Measurements from ENCODE around the gene HS6ST3. TPM values are rescaled to one million over a fixed set of nuclear protein-coding genes. Genes with fewer than 3 reads are reported as not detected.

Gene HS6ST3
- total RNA-seq, 1 donor from 2014 or later = under 0.01 TPM

DNA sequence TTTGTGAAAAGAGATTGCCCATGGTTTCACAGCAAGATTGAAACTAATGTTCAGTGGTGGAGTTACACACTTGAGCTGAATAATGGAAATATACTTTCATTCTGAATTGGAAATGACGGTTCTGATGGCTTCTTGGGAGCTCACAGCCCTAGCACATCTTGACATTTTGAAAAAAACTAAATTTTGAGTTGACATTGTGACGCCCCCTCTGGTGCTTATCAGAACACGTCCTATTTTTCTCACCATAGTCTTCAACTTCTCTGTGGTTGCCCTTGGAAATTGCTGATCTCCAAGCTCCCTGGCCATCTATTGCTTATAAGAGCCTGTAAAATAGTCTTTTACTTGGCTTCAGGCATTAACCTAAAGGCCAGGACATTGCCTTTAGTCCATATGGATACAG, 702.3 kb downstream of the HS6ST3 start:
- DNase-seq (ENCODE audit: low read depth) = no peak

DNA sequence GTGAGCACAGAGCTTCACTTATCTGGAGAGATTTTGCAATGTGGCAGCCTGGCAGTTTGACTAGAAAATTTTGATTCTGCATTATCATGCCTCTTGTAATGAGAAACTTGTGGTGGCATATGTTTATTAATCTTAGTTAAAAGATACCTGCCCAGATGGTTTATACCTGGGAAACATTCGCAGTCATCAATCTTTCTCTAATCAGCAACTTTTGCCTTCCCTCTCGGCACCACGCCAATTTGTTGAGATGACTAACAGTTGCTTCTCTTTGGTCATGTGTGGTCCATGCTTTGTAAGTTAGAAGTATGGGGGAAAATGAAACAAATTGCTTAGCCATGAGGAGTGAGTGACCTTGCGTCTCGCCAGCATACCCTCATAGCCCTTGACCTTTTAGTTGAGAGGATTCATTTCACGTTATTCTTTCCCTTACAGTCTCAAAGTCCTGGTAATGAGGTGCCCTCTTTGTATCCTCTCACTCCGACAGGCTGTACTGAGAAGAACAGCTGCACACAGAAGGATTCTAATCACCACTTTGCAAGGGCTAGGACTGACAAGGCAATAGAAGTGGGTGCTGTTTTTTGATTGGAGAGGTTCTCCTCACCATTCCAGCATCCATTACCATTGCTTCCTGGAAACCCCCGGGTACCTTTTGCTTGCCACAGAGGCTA, 703.0 kb downstream of the HS6ST3 start:
- DNase-seq (ENCODE audit: low read depth) = no peak

DNA sequence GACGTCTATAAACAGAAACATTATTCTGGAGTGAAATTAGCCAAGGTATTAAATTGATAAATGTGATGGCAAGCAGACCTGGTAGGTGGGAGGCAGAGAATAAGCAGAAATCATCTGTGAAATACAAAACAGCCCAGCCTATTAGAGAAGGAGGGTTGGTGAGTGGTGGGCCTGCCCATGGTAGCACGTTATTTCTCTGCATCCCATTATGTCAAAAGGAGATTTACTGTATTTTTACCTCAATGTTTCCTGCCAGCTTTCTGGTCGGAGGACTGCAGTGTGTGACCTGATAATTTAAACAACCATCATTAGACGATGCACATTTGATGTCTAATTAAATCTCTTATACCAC, 703.5 kb downstream of the HS6ST3 start:
- no peak for DNase-seq (ENCODE audit: low read depth)

DNA sequence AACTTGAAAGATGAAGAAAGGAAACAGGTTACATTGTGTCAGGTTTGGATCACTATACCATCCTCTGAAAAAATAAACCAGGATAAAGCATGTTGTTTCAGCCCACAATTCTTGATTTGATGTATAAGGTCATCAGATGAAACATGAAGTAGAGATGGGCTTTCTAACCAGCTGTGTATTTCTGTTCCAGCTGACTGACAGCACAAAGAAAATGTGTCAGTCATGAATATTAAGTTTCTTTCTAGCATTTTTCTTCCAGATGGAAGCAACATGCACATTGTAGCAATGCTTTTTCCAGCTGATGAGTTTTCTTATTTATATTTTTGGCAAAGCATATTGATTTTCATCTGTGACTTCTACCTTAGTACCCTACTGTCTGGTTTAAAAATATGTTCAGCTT, 704.8 kb downstream of the HS6ST3 start:
- no peak for DNase-seq (ENCODE audit: low read depth)

DNA sequence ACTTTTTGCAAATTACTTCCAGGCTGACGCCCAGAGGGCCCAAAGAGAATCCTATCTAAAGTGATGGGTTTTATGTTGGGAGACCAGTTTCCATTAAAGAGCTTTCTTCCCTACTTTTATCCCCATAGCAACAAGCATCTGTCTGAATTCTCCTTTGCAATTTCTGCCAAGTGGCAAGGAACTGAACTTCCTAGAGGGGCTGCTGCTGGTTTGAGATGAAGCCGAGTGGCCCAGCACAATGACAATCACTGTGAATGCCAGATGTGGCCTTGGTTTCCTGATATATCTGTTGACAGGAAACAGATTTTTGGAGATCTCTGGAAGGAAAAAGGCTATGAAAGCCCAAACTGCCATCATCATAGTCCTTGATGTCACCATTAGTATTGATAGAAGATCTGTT, 705.8 kb downstream of the HS6ST3 start:
- no peak for DNase-seq (ENCODE audit: low read depth)

DNA sequence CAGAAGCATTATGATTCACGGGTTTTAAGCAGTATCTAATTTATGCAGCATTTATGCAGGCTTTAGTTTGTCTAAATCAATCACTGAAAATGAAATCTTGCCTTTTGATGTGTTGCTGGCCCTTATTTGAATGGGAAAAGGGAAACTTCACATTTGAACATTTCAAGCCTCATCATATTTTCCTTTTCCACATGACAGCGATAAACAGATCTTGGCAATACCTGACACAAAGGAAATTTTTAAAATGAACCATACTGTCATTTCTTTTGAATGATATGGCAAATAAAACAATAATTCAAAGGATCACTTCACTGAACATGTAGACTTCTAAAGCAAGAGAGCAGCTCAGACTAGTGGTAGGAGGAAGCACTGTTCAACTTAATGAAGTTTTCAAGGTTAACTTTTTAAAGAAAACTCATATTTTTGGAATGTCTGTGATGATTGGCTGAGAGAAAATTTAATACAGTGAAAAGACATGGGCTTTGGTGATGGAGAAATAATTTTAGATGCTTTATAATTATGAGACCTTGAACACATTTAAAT, 706.3 kb downstream of the HS6ST3 start:
- DNase-seq (ENCODE audit: low read depth) = no peak

DNA sequence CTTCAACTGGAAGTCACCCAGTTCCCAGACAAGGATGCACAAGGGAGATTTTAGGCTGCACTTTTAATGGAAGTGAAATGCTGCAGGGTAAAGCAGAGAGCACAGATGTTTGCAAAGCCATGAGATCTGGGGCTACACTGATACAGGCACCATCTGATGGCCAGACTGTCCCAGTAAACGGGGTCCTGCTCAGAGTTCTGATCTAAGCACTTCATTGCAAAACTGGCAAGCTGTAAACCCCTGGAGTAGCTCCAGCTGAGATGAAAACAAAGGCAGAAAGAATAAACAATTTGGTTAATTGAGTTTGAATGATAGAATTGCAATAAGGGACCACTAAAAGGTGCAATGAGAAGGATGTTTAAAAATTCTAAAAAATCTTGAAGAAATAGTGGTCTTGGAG, 707.2 kb downstream of the HS6ST3 start:
- no peak for DNase-seq (ENCODE audit: low read depth)

DNA sequence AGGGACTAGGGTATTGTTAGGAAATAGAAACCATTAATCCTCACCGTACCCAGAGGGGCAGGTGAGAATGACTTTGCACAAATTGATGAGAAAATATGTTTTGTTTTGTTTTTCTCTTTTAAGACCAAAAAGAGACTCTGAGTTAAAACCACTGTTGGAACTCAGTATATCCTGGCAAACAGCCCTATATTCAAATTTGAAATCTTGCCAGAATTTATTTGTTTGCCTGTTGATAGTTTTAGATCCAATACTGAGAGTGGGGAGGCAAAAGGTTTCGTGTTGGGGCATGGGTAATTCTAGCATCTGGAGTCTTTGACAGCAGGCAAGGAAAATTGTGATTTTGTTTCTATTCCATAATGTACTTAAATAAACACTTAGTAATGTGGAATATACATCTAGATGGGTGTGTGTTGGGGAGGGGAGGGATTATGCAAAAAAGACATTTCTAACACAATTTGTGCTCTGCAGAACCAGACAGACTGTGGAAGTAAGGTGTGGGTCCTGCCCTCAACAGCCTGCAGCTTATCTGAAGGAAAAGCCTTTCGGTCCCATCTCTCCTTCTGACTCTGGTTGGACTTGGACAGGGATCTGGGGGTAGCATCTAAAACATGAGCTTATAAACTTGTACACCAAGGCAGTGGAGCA, 713.7 kb downstream of the HS6ST3 start:
- no peak for DNase-seq (ENCODE audit: low read depth)

DNA sequence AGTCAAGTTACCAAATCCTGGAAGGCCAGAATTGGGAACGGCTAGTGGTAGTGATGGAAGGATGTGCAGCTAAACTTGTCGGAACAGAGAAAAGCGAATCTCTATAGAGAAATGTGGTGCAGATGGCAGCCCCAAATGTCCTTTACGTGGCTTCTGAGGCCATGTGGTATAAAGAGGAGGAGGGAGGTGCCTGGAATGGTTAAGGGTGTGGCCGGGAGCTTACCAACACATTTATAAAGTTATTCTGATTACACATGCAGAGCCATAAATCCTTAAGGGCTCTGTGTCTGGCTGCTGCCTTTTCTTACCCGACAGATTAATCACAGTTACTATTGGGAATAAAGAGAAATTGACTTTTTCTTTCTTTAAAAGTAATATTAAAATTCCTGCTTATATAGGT, 714.3 kb downstream of the HS6ST3 start:
- no peak for DNase-seq (ENCODE audit: low read depth)

DNA sequence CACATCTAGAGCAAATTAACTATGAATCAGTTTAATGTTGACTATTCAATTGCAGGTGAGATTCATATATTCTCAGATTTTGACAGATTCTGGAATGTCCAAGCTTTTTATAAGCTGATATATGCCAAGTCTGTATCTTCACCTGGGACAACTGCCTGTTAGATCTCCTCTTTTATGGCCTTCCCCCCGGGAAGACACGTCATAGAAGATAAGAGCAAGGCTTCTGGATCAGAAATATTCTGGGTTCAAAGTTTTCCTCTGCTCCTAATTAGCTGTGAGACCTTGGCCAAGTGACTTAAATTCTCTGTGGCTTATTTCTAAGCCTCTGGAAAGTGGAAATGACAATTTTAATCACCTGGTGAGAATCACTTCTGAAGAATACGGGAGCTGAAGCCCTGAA, 716.8 kb downstream of the HS6ST3 start:
- DNase-seq (ENCODE audit: low read depth) = no peak

DNA sequence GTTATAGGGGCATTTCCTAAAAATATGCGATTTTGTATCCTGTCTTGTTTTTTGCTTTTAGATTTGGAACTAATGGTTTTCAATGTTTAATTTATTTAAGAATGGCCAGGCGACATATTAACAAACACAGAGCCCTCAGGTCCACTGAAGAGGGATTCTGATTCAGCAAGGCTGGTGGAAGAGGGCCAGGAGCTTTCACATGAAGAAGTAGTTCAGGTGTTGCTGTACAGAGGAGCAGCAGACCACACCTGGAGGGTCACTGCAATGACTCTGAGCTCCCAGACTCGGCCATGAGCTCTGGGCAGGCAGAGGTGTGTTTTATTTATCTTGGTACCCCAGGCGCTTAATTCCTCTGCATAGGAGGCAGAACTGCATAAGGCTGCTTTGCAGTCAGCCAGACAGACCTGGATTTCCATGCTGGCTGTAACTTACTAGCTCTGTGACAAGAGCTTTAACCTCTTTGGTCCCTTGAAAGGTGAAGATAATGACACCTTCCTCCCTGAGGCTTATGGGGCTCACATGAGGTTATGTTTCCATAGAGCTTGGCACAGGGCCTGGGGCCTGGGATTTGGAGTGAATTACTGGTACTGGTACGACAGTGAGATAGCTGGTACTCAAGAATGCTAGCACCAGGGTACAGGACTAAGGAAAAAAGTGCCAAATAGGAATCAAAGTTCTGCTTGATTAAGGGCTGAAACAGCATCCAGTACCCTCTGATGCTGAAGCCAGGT, 719.6 kb downstream of the HS6ST3 start:
- no peak for DNase-seq (ENCODE audit: low read depth)

DNA sequence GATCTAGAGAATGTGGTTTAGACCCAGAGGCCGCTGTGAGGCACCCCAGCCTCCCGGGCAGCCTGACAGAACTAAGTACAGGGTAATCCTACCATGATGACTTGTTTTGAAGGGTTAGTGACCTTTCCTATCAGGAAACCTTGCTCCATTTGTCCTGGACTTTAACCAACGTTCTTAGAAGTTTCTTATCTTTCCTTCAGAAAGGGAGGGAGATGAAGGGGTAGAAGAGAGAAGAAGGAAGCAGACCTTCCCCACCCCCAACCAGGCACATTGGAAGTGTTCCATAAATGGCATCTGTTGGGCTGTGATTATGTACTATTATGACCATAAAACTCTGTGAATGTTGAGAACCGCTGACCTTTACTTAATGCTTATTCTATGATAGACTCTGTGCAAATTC, 720.2 kb downstream of the HS6ST3 start:
- DNase-seq (ENCODE audit: low read depth) = no peak

DNA sequence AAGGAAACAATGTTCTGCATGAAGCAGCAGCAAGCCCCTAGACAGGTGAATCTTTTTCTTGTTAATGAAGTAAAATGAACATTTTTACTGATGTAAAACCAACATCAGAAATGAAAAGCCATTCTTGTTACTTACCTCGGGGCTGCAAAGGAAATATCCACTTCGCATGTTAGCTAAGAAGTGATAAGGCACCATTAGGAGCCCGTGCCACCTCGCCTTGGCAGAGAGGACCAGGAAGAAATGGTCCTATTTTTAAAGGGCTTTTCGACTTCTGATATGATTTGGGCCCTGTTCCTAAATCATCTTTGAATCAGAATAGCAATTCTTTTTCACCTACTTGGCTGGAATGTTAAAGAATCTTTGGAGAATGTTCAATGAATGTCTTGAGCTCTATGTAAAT, 721.1 kb downstream of the HS6ST3 start:
- DNase-seq (ENCODE audit: low read depth) = no peak

DNA sequence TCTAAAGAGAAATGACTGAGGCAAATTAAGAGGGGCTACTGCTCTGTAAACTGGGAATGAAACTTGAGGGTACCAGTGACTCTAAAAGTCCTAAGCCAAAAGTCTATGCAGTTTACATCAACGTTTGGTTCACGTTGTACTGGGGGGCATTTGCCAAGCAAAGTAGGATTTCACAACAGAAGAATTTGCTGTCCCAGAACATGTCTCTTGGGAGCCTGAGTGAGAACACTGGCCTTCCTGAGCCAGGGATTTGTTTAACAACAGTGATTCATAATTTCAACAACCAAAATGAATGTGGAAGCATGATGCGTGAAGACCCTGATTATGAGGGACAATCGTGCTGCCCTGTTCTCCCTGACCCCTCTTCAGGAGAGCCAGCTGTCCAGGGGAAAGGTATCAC, 726.4 kb downstream of the HS6ST3 start:
- no peak for DNase-seq (ENCODE audit: low read depth)

DNA sequence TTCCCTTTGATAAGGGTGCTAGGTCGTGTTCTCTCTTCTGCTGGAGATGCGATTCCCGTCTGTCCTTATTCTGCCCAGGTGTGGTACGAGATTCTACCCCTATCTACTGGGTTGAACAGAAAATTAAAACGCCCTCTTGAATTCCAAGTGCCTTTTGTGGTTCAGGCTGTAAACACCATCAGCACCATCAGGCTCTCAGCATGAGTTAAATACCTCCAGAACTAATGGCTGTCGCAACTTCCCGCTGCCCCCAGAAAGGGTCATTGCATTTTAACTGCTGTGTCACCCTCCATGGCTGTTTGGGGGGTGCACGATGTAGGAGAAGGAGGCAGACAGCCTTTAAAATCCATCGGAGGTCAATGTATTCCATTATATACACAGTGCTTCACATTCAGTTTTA, 727.0 kb downstream of the HS6ST3 start:
- DNase-seq (ENCODE audit: low read depth) = no peak

DNA sequence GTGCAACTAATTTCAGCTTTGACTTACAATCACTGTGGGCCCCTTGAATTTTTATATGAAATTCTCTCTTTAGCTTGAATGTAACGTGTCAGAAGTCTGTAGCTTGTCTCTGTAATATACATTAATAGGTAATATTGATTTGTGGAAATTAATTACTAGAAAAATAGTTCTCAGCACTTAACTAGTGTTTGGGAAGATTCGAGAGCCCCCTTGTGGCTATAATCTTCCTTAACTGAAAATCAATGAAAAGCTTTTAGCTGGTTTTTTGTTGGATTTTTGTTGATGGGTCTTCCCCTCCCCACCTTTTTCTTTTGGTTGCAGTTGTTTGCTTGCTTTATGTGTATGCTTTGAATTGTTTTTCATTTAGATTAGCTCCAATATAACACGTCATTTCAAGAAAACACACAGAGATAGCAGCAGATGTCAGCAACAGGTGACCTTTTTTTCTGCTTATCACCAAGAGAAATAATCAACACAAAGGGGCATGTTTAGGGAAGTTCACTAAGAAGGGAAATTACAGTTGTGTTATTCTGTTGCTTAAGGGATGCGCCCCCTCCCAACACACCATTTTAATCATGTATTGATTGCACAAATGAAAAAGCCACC, 727.5 kb downstream of the HS6ST3 start:
- peak; percentile 25 for DNase-seq (ENCODE audit: low read depth)

DNA sequence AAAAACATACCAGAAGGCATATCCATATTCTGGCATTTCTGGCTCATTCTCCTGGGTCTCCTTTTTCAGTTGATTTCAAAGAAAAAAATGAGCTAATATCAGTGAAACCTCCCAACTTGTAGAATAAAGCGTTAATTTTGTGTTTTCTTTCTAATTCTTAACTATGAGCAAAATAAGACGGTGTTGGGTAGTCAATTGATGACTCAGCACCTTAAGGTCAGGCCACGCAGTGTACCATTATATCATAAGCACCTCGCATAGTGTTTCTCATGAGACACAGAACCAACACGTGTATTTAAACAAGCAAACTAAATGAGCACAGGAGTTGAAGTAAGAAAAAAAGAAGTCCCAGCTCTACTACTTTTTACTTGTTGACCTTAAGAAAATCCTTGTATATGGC, 729.5 kb downstream of the HS6ST3 start:
- DNase-seq (ENCODE audit: low read depth) = no peak

DNA sequence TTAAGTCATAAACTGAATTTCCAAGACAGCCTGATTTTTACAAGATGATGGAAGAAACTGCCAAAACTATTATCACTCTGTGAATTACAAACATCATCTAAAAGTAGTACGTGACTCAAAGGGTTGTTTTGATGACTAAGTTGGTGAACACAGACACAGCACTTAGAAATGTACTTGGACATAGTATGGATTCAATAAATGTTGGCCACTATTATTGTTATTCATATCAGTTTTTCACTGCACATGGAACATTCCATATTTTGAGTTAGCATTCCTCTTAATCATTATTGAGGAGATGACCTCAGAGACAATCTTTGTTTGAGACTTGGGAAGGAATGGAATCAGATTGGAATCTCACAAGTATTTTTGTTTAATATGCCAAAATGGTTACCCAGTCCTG, 731.5 kb downstream of the HS6ST3 start:
- no peak for DNase-seq (ENCODE audit: low read depth)

DNA sequence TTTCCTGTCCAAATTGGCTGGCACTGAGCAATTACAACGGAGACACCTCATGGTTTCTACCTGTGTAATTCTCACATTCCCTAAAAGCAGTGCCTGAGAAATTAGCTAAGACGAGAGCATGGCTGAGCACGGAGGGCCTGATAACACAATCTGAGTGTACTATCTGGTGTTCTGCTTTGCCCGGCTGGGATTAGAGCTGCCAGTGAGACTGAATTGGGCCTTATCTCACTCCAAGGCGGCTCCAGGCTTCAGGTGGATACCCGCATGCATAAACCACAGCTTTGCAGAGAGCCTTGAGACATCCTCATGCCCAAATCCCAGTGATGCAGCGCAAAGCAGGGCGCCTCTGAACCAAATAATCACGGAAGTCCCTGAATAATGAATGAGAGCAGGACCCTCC, 732.1 kb downstream of the HS6ST3 start:
- no peak for DNase-seq (ENCODE audit: low read depth)

DNA sequence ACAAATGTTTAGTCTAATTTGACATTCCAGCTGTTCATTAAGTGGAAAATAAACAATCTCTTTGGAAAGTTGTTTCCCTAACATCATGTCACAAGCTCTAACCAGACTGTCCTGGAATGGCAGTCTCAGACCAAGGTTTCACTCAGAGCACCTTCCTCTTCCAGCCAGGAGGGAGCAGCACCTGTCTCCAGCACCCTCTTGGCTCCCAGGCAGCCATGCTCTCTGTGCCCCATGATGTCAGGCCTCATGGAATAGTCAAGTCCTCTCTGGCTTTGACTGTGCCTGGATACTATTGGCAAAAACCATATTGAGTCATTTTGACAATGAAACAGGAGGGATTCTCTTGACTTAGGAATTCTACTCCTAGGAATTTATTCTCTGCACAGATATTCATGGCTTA, 733.0 kb downstream of the HS6ST3 start:
- no peak for DNase-seq (ENCODE audit: low read depth)

DNA sequence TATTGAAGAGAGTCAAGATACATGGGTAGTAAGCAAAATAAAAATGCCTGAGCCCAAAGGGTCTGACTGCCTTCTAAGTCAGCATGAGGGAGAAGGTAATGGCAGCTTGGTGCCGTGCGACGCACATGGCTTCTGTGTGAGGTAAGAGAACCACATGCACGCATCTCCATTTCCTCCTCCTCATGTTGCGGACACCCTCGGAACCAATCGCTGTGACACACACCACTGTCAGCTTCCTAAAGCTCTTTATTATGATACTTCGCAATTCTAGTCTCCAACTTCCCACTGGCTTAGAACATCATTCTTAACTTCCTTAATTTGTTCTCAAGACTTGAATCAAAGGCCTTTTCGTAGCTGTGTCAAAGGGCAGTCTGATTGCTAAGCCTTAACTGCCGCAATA, 734.2 kb downstream of the HS6ST3 start:
- no peak for DNase-seq (ENCODE audit: low read depth)

DNA sequence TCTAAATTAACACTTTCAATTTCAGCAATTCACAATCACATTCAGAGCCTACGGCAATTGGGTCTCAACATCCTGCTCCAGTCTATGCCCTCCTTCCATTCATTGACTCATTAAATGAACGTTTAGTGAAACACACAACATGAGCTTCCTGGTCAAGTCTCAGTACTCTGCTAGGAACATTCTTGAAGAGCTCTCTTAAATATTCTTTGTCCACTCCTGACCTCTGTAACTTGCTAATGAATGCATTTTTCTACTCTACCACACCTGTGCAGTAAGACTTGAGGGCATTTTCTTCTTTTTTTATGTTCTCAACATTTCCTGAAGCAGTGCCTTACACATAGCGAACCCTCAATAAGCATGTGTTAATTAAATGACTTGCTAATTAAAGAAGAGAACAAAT, 735.7 kb downstream of the HS6ST3 start:
- peak; percentile 7 for DNase-seq (ENCODE audit: low read depth)

DNA sequence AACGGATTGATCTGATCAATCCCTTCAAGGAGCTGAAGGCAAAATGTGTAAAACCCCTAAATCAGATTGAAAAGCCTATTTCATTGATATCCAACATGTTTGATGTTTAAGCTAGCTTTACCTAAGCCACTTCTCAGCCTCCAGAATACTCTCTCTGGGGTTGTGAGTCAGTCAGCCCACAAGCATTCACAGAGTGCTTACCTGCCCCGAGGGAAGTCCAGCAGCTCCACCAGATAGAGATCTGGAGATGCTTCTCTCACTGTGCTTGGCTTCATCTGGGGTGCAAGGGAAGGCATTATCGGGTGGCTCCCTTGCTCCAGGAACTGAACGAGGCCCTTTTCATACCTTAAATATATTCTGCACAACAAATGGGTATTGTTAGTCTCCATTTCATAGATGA, 744.7 kb downstream of the HS6ST3 start:
- no peak for DNase-seq (ENCODE audit: low read depth)

Data from renal cortical epithelial cell (primary cell).